Right ventricle myocardium superior (tissue), 1 donor: ENCODE results near the gene UBE2L3. TPM values are rescaled to one million over a fixed set of nuclear protein-coding genes. Genes with fewer than 3 reads are reported as not detected.

Source experiments
- ATAC-seq: fragments of 200-7000 bp; cut with Tn5 transposase; one replicate; pipeline ENCODE4 v1.9.1; 2020; ENCODE audit warnings: mild to moderate bottlenecking; ENCODE audit not compliant: poor library complexity
- DNase-seq: peaks from one replicate; pipeline ENCODE4 v3.0.0-alpha.2; 2020
- intact Hi-C: fragments of 100-400 bp; cut with DNase I; formaldehyde crosslinking; loops from one replicate; pipeline ENCODE4 v1.11.2; 2022
- total RNA-seq: library from RNA; stranded (reverse); fragmentation: NEBNext Ultra II Directional; extraction: Animal tissue kit (Norgen Biotek cat#: 25700); gene quantifications from one replicate; pipeline ENCODE4 v1.2.1, GENCODE V29; 2021
- donor health status: DM: no; HTN: yes; CAD: no; lungs with severe emphysema.

The UBE2L3 gene
- total RNA-seq, 1 donor from 2014 or later = 46.7 TPM

DNA sequence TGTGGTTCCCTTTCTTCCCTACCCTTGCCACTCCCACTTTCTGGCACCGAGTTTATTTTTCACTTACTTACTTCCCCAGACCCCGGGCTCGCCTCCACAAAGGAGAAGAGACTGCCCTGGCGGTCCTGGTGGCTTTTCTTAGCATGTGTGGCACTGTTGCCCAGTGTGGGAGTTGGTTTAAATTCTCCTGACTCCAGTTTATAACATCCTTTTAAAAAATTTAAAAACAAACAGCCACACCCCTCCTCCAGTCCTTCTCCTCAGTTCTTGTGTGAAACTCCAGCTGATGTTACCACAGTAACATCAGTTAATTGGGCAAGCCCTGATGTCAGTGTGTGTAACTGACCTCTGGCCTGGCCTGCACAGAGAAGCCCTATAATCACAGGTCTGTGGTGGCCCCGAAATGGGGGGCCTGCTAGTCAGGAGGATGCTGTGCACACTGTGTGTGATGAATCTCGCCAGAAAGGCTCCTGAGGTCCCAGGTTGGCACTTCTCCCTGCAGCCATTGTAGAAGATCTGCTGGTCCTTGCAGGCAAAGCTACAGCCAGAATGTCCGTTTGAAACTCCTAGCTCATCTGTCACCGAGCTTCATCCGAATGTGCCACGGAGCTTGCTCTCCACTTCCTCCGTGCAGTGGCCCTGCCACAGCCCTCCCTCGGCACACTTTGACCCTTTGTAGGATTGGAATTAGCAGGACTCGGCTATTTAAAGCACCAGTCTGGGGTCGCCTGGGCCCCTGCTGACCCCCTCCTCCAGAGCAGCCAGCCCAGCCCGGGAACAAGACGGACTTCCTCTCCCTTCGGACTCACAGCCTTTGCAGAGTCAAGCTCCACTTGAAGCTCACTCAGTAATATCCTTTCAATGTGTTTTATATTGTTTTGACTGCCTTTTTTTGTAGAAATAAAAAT is 54.8 kb downstream of the UBE2L3 start:
- intact Hi-C loops = no loop called here
- DNase-seq = peak; percentile 53
- no peak for ATAC-seq

DNA sequence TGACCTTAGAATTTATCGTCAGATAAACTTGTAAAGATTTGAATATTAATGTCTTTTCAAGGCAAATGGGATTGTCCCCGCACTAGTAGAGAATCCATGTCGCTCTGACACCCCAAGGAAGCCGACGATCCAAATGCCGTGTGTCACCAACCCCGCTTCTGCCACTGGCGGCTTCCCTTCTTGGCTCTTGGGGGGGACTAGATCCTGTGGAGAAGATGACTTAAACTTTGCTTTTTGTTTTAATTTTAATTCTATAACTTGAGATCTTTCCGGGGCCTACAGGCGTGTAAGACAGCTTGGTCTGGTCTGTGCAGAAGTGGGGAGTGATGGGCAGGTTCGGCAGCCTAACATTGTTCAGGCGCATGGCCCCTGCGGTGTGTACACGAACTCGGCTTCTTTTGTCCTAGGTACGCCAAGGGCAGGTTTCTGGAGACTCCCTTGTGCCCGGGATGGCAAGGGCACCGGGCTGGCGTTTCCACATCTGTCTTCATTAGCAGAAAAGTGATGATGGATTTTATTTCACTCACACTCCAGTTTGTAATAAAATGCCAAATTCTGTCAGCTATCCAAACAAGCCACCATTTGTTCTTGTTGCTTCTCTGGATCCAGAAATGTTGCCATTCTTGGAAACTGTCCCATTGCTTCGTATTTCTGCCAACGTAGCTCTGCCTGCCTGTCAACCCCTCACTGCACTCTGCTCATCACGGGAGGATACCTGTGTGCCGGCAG is 55.6 kb downstream of the UBE2L3 start:
- DNase-seq (no peak), ATAC-seq (peak; percentile 20)
- intact Hi-C loops = no loop called here

DNA sequence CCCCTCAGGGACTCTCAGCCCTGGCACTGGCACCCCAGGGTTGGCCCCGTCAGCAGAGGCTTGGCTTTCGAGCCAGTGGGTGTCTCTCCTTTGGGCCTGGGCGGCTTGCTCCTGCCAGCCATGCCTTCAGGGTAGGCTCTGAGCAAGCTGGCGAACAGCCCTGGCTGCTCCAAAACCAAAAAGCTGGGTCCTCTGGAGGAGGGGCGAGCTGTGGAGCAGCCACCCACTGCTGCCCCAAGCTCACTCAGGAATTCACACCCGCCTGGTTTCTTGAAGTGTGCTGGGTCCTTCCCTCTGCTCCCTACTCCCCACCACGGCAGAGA is 56.1 kb downstream of the UBE2L3 start:
- intact Hi-C loops = no loop called here
- no peak for DNase-seq

DNA sequence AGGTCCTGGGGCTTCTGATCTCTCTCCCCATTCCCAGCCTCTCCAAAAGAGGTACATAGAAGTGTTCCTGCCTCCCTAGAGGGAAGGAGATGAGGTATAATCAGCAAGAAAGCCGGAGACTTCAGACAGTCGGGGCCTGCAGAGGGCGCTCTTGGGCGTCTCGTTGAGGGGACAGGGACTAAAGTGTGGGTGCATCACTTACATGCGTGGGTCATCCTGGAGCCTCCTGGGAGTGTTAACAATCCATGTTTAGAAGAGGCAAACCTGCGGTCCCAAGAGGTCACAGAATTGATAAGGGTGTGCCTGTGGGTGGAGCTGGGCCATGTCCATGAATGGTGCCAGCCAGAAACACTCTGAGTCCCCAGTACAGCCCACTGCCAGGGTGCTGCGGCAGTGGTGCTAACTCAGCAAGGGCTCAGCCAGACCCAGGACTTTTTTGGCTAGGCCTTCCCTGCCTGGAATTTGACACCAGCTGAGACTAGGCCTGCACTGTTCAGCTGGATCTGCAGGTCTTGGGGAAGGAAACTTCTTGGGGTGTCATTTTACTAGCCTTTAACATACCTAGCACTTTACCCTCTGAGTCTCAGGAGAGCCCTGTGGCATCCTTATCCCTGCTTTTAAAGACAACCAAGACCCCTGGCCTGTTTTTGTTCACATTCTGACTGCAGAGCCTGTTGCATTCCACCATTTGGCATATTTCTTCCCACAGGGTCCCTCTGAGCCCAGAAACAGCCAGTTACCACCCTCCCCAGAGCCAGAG is 56.8 kb downstream of the UBE2L3 start:
- DNase-seq (peak; percentile 63), ATAC-seq (peak; percentile 67)
- intact Hi-C loops = no loop called here

More for the DNA sequence above, 56.1 kb downstream of the UBE2L3 start:
- ATAC-seq = peak; percentile 4

DNA sequence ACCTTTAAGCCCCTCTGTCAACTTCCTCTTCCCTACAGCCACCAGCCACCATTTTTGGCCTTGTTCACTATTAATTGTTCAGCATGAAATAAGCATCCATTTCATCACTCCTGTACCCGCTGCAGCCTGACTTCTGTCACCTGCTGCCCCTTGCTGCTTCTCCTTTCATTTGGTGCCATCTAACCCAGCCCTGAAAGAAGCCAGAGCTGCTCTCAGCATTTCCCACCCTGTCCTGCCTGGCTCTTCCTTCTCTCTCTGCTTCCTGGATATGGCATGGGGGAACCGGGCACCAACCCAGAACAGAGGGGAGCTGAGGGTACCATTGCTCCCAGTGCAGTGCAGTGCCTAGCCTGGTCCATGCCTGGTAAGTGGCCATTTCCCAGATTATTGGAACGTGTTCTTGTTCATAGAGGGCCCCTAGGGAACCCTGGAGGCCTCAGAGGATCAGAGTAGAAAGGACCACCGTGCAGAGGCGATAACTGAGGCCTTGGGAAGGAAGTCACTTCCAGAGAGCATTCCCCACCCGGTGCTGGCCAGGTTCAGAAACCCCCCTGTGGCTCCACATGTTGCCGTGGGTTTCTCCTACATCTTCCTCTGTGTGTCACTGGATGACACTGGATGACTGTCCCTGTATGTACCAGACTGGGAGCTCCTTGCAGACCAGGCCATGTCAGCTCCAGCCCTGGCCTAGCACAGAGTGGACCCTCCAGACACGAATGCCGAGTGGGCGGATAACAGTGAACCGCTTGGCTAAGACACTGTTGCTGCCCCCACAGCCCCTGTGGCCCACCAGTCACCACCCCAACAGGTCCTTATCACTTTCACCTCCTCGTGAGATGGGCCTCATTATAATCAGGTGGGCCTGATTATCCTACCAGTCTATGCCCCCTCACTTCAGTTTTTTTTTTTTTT is 57.6 kb downstream of the UBE2L3 start:
- intact Hi-C loops = loop anchor here (5.0 kb wide), 1 partner anchor 48 kb away; no protein-coding TSS in a partner anchor
- DNase-seq (no peak), ATAC-seq (no peak)

DNA sequence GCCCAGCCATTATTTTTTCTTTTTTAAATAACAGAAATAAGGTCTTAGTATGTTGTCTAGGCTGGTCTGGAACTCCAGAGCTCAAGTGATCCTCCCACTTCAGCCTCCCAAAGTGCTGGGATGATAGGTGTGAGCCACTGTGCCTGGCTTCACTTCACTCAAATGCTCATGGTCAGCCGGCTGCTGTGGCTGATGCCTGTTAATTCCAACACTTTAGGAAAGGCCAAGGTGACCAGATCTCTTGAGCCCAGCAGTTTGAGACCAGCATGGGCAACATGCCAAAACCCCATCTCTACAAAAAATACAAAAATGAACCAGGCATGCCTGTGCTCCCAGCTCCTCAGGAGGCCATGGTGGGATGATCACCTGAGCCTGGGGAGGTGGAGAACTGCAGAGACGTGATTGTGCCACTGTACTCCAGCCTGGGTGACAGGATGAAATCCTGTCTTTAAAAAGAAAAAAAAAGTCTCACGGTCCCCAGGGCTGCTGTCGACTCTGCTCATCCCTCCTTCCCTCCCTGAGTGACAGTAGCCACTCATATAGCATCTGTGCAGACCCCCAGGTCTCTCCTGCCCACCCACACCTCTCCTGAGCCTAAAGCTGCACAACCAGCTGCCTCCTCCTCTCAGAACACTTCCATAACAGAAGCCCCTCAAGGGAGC is 58.7 kb downstream of the UBE2L3 start:
- no peak for ATAC-seq
- intact Hi-C loops = loop anchor here (5.0 kb wide), 1 partner anchor 49 kb away; no protein-coding TSS in a partner anchor
- no peak for DNase-seq

DNA sequence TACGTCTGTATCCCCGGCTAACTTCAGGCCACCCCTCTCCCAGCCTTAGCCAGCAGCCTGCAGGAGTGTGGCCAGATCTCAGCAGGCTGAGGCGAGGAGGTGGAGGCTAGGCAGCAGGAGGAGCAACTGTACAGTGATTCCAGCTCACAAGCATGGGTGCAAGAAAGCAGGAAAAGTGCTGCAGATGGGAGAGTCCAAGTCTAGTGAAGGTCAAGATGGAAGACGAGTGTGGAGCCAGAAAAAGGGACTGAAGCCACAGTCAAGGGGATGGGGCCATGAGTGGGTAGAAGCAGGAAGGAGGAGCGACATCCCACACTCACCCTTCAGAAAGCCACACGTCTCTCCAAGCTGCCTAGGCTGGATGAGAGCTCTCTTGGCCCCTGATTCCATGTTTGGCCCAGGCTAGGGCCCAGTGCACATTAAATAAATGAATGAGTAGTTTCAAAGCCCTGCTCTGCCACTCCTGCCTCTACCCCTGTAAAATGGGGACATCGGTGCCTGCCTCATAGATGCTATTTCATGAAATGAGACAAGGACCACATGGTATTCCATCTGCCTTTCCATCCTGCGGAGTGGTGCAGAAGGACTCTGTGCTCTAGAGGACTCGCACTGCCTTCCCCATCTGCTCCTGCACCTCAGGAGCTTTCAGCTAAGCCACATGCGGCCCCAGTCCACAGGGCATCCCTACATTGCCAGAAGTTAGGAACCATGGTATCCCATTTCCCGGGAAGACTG is 59.4 kb downstream of the UBE2L3 start:
- DNase-seq (no peak), ATAC-seq (no peak)
- intact Hi-C loops = loop anchor here (5.0 kb wide), 1 partner anchor 50 kb away; no protein-coding TSS in a partner anchor

DNA sequence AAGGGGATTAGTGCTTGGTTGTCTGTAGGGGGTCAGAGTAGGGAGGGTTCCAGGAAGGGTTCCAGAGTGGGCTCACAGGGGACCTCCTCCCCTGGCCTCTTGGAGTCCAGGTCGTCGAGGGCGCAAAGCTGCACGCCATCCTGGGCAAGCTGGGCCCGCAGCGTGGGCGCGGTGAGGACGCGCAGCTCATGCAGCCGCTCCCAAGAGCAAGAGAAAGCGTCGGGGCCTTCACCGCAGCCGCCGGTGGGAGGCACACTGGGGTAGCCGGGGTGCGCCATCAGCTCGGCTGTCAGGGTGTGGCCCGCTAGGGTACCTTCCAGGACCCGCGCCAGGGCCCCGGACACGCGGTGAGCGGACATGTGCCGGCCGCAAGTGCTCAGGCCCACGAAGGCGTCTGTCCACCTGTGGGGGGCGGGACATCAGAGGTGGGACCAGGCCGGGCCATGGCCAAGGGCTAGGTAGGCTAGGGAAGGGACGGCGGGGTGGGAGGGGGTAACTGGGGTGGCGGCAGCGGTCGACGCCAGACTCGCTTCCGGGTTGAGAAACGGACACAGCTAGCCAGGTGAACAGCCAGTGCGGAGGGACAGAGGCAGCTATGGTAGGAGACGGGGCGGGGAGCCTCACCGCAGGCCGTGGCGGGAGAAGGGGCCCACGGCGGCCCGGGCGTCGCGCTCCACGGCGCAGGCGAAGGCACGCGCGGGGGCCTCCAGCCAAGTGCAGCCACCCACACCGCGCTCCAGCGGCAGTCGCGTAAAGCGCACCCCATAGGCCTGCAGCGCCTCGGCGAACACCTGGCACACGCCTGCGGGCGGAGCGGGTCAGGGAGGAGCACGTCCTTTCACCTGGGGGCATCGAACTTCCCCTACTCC is 61.1 kb downstream of the UBE2L3 start:
- ATAC-seq (no peak), DNase-seq (peak; percentile 53)
- intact Hi-C loops = loop anchor here (5.0 kb wide), 1 partner anchor 51 kb away; no protein-coding TSS in a partner anchor

DNA sequence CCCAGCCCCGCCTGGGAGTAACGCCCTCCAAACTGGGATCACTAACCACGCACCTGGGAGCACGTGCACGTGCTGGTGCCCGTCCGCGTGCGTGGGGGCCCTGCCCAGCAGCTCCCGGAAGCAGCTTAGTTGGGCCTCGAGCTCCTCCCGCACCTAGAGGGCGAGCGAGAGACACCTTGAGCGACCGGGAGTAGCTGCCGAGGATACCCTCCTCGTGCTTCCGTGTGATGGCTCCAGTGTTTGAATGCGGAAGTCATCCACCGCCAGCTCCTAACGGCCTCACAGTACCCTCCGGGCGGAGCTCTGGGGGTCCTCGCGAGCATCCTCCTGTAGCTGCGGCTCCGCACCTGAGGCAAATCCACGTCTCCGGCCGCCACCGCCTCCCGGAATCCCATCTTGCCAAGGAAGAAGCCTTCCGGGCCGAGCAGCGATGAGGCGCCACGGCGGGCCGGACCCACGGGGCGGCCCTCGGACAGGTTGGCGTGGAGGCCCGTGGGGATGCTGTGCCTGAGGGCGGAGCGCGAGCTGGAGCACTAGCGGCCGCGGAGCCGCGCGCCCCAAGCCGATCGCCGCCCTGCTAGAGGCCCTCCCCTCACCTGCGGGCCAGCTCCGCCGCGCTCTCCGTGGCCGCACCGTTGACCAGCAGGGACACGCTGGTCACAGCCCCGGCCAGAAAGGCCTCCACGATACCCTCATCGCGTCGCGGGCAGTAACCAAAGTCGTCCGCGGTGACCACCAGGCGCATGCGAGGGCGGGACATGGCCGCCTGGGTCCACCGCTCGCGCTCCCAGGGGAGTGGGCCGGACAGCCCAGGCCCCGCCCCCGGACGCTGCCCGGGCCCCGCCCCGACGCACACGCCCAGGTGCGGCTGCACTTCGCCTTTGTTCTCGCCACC is 62.0 kb downstream of the UBE2L3 start, which contains the start of gene YDJC:
YDJC (minus strand) TSS at position 768 of the 895 bp plus-strand sequence; CDS start at position 760, 8 bp downstream.
- intact Hi-C loops = loop anchor here (5.0 kb wide), 1 partner anchor 52 kb away; no protein-coding TSS in a partner anchor
- peak; percentile 96 for DNase-seq
- ATAC-seq = peak; percentile 98

DNA sequence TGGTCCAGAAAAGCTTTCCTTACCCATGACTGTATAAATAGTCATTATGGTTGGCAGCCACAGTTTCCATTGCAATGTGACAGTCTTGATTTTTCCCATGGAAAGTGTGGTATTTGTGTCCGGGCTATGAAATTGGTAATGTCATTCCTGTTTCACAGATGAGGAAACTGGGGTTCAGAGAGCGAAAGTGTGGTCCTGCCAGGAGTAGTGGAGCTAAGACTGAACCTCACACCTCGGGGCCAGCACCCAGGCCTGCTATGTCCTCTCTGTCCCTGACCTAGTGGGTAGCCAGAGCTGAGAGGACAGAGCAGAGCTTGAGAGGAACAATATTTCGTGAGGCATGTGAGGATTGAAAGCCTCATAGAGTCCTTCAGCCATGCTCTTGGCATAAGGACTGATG is 63.5 kb downstream of the UBE2L3 start:
- no peak for ATAC-seq
- intact Hi-C loops = no loop called here

DNA sequence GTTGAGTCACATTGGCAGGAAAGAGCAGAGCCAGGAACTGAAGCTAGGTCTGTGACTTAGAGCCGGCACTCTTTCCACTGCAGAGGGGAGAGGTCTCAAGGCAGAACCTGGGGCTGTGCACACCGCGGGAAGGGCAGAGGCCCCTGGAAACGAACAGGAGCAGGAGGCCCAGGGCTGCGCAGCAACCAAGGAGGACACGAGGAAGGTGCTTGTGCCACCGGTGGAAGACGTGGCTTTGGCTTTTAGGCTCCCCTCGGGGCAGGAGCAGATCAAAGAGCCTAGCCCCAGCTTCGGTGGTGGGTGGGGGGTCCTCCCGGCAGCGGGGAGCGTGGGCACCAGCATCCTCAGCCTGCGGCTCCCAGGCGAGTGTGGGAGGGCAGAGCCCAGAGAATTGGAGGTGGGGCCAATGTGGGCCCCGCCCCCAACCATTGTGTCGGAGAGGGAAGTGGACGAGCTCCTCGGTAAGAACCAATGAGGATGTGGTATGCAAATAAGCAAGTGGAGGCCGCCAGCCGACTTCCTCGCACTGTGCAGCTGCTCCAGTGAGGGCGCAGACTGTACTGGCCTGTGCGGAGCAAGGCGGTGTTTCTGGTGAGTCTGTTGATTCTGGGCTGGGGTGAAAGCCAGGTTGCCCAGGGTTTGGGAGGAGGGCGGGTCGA is 64.9 kb downstream of the UBE2L3 start, which contains the start of gene CCDC116:
CCDC116 (plus strand) TSS at position 524 of the 659 bp plus-strand sequence. CDS start 422 bp downstream, outside the sequence.
- no peak for ATAC-seq
- peak; percentile 61 for DNase-seq
- intact Hi-C loops = no loop called here

More for the DNA sequence above, 63.5 kb downstream of the UBE2L3 start:
- no peak for DNase-seq

DNA sequence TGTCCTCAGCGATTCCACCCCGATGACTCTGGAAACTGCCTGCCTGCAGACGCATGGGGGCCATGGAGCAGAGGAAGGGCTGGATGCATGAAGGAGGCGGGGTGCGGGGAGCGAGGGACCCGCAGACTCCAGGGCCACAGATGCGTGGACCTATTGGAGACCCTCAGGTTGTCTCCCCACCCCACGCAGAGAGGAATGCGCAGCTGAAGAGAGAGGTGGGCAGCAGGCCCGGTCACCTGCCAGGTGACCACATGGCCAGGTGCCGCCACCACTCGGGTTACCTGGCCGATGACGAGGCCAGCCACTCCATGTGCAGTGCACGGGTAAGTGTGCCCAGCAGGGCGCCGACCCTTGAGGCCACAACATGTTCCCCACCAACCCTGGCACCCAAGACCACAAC is 65.4 kb downstream of the UBE2L3 start:
- intact Hi-C loops = no loop called here
- no peak for ATAC-seq

DNA sequence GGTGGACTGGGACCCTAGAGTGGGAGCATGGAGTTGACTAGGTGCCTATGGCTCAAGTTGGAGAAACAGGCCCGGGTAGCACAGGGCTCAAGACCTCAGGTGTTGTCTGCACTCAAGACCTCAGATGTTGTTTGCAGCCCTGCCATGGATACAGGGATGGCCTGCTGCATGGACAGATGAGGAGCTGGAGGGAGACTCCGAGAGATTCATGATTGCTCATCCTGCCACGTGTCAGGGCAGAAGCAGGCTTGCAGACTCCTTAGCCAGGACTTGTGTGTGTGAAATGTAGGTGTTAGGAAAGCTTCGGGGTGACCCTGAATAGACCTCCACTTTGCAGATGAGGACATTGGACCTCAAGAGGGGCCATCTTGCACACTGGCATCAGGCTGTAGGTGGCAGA is 66.0 kb downstream of the UBE2L3 start:
- intact Hi-C loops = no loop called here
- ATAC-seq (no peak), DNase-seq (no peak)

More for the DNA sequence above, 65.4 kb downstream of the UBE2L3 start:
- no peak for DNase-seq

DNA sequence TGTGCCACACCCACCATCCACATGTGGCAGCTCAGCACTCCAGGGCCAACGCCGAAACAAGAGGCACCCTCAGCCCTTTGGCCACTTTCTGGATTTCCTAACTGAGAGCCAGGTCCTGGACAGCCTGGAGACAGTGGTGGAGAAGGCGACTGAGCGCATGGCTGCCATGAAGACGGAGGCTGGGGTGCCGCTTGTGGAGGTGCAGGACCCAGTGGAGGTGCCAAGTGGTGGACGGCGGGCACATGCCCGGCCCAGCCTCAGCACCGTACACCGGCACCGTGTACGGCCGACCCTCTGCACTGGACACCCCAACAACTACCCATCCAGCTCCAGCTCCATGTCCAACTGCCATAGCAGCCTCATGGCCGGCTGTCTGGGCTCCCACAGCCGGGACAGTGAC is 66.6 kb downstream of the UBE2L3 start:
- DNase-seq = no peak
- intact Hi-C loops = no loop called here
- no peak for ATAC-seq
